Embryonic facial prominence (tissue), 1 donor: Measurements from ENCODE around the gene SNX15.

Experiments used
- DNase-seq: peaks from one replicate; pipeline ENCODE4 v3.0.0-alpha.2; 2016; ENCODE audit errors: extremely low spot score

Gene SNX15

GRCh38 chr11:65056999-65057398, 29.8 kb downstream of the SNX15 start:
- DNase-seq: no peak

- DNase-seq: no peak
These were observed 30.3 kb downstream of the SNX15 start for GRCh38 chr11:65057526-65057925.

GRCh38 chr11:65058012-65058411, 30.8 kb downstream of the SNX15 start:
- no peak for DNase-seq

GRCh38 chr11:65058419-65059054, 31.3 kb downstream of the SNX15 start, which contains the start of gene NAALADL1:
Gene NAALADL1, minus strand, starts transcription at chr11:65058553. Its CDS starts 32 bp downstream, at chr11:65058521.
- DNase-seq: no peak

GRCh38 chr11:65059523-65059922, 32.3 kb downstream of the SNX15 start:
- DNase-seq: no peak

GRCh38 chr11:65059959-65060824, 33.0 kb downstream of the SNX15 start:
- no peak for DNase-seq

GRCh38 chr11:65060913-65061408, 33.7 kb downstream of the SNX15 start:
- DNase-seq: no peak

- no peak for DNase-seq
These were observed 36.3 kb downstream of the SNX15 start for GRCh38 chr11:65063532-65063931.

- DNase-seq: no peak
These were observed 37.6 kb downstream of the SNX15 start for GRCh38 chr11:65064847-65065240.

GRCh38 chr11:65065851-65066250, 38.6 kb downstream of the SNX15 start:
- DNase-seq: no peak

- no peak for DNase-seq
These were observed 39.1 kb downstream of the SNX15 start for GRCh38 chr11:65066315-65066714.

- no peak for DNase-seq
These were observed 39.6 kb downstream of the SNX15 start for GRCh38 chr11:65066805-65067291.

GRCh38 chr11:65067446-65067845, 40.2 kb downstream of the SNX15 start:
- no peak for DNase-seq

- no peak for DNase-seq
These were observed 42.0 kb downstream of the SNX15 start for GRCh38 chr11:65069217-65069616.

- no peak for DNase-seq
These were observed 44.8 kb downstream of the SNX15 start for GRCh38 chr11:65071907-65072630.

- no peak for DNase-seq
These were observed 45.4 kb downstream of the SNX15 start for GRCh38 chr11:65072631-65072966.

- no peak for DNase-seq
These were observed 50.2 kb downstream of the SNX15 start for GRCh38 chr11:65077451-65077850.

GRCh38 chr11:65078151-65078550, 50.9 kb downstream of the SNX15 start:
- DNase-seq: no peak

- DNase-seq: no peak
These were observed 51.6 kb downstream of the SNX15 start for GRCh38 chr11:65078786-65079342.

- no peak for DNase-seq
These were observed 56.0 kb downstream of the SNX15 start for GRCh38 chr11:65083134-65083833.
